HCT116 (cell line): ENCODE results near the gene ATP6V0B.

Source experiments
- ATF3 ChIP-seq: IDR thresholded peaks from 2 replicates; pipeline ENCODE4 v1.6.1; 2012
- CEBPB ChIP-seq: IDR thresholded peaks from 2 replicates; pipeline ENCODE4 v1.6.1; 2012; ENCODE audit warnings: low read depth
- EGR1 ChIP-seq: IDR thresholded peaks from 2 replicates; pipeline ENCODE4 v1.6.1; 2012; ENCODE audit warnings: low read depth
- ELF1 ChIP-seq: IDR thresholded peaks from 2 replicates; pipeline ENCODE4 v1.6.1; 2012; ENCODE audit warnings: low read depth, borderline replicate concordance
- FOSL1 ChIP-seq: IDR thresholded peaks from 2 replicates; pipeline ENCODE4 v1.6.1; 2012; ENCODE audit warnings: low read depth
- POLR2A ChIP-seq: IDR thresholded peaks from 2 replicates; pipeline ENCODE4 v1.7.0; 2011; ENCODE audit warnings: borderline replicate concordance; ENCODE audit not compliant: insufficient read depth, insufficient read length; ENCODE audit errors: extremely low read depth
- POLR2AphosphoS5 ChIP-seq: IDR thresholded peaks from 2 replicates; pipeline ENCODE4 v1.6.1; 2011; ENCODE audit warnings: mild to moderate bottlenecking, low read depth, low read length, moderate library complexity
- RAD21 ChIP-seq: IDR thresholded peaks from 2 replicates; pipeline ENCODE4 v1.6.1; 2012; ENCODE audit warnings: low read depth, mild to moderate bottlenecking
- REST ChIP-seq: IDR thresholded peaks from 2 replicates; pipeline ENCODE4 v1.6.1; 2012; ENCODE audit warnings: low read depth
- SRF ChIP-seq: IDR thresholded peaks from 2 replicates; pipeline ENCODE4 v1.6.1; 2012; ENCODE audit warnings: low read depth
- TCF7L2 ChIP-seq: IDR thresholded peaks from 2 replicates; pipeline ENCODE4 v1.7.0; 2011; ENCODE audit warnings: borderline replicate concordance, inconsistent platforms; ENCODE audit not compliant: insufficient read depth, insufficient read length; ENCODE audit errors: extremely low read depth
- YY1 ChIP-seq: IDR thresholded peaks from 2 replicates; pipeline ENCODE4 v1.6.1; 2011; ENCODE audit warnings: low read length, low read depth, moderate library complexity, mild to moderate bottlenecking; ENCODE audit not compliant: insufficient replicate concordance; ENCODE audit errors: extremely low read depth
- TF ChIP-seq, protein P1 (sequence below), 3 experiments: fragments of 200-600 bp in 1 of 3; sonication (generic) in 1 of 3; IDR thresholded peaks in 2 of 3; conservative IDR thresholded peaks in 1 of 3; 2 replicates each; pipeline ENCODE4 v1.5.1; 2012 to 2017; ENCODE audit warnings: low read depth in 2 of 3, low read length in 2 of 3, antibody characterized with exemption in 1 of 3, borderline replicate concordance in 1 of 3, control low read depth in 1 of 3, mild to moderate bottlenecking in 1 of 3, mixed read lengths in 1 of 3, mixed run types in 1 of 3, moderate library complexity in 1 of 3; ENCODE audit not compliant: insufficient read depth in 1 of 3
- TF ChIP-seq, protein P2 (sequence below): IDR thresholded peaks from 2 replicates; pipeline ENCODE4 v1.6.1; 2012

DNA sequence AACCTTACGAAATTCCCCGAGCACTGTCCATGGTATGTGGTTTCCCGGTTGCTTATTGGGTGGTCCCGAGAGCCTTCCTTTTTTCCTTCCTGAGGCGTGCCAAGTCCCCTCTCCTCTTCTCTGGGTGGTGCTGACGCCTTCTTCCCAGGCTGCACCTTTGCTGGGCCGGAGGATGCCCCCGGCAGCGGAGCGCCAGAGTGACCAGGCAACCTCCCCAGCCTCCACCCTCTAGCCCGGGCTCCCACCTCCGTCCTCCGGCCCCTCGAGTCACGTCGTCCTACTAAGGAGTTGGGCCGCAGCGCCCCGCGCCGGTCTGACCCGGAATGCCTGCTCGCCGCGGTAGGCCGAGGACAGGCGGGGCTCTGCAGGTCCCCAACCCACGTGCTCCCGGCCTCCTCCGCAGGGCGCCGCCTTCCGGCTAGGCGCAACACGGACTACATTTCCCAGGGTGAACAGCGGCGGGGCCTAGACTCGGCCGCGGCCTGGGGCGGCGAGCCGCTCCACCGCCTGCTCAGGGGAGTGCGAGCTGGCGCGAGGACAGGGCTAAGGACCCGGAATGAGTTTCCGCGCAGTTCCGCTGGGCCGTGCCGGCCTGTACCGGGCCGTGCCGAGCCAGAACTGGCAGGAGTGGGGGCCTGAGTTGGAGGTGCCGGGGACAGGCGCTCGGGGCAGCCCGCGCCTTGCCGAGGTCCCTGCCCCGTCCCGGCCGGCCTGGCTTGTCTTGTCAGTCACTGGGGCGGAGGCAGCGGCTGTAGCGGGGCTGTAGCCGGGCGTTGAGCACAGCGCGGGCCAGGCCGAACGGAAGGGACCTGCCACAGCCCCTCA, 28.3 kb upstream of the ATP6V0B start, which contains the start of gene IPO13:
- TF ChIP-seq, protein P1, sequence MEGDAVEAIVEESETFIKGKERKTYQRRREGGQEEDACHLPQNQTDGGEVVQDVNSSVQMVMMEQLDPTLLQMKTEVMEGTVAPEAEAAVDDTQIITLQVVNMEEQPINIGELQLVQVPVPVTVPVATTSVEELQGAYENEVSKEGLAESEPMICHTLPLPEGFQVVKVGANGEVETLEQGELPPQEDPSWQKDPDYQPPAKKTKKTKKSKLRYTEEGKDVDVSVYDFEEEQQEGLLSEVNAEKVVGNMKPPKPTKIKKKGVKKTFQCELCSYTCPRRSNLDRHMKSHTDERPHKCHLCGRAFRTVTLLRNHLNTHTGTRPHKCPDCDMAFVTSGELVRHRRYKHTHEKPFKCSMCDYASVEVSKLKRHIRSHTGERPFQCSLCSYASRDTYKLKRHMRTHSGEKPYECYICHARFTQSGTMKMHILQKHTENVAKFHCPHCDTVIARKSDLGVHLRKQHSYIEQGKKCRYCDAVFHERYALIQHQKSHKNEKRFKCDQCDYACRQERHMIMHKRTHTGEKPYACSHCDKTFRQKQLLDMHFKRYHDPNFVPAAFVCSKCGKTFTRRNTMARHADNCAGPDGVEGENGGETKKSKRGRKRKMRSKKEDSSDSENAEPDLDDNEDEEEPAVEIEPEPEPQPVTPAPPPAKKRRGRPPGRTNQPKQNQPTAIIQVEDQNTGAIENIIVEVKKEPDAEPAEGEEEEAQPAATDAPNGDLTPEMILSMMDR (IDR thresholded peaks at IDR 0.05 in 2 of 3, conservative IDR thresholded peaks at IDR 0.05 in 1 of 3; ENCODE audit: borderline replicate concordance in 1 of 3, insufficient read depth in 1 of 3, low read depth in 2 of 3, low read length in 2 of 3) = peak; percentile 72 to 84 (median 76)
- peak; percentile 78 for TF ChIP-seq REST
- TF ChIP-seq POLR2A = peak; percentile 53
- TF ChIP-seq ATF3 = no peak
- peak; percentile 90 for TF ChIP-seq RAD21
- TF ChIP-seq ELF1 = peak; percentile 90; the same call in 1 of the 2 replicates
- peak; percentile 70 for TF ChIP-seq YY1
- no peak; the same call in 1 of the 2 replicates for TF ChIP-seq SRF
- peak; percentile 34 for TF ChIP-seq TCF7L2
- TF ChIP-seq, protein P2, sequence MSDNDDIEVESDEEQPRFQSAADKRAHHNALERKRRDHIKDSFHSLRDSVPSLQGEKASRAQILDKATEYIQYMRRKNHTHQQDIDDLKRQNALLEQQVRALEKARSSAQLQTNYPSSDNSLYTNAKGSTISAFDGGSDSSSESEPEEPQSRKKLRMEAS = peak; percentile 99
- TF ChIP-seq EGR1 = peak; percentile 88
- TF ChIP-seq CEBPB = no peak
- TF ChIP-seq POLR2AphosphoS5 = peak; percentile 90
- no peak for TF ChIP-seq FOSL1
